NCI-H1105 (cell line): Measurements from ENCODE around the gene B3GLCT.
"Not testable (repeated sequence)": the region's sequence is repeated elsewhere in the genome, so short reads cannot be mapped to it uniquely, and the experiment has no call there.

Experiments used
- DNase-seq: peaks from one replicate; lab custom pipeline; 2025; lab: John Stamatoyannopoulos, UW

Gene B3GLCT

DNA sequence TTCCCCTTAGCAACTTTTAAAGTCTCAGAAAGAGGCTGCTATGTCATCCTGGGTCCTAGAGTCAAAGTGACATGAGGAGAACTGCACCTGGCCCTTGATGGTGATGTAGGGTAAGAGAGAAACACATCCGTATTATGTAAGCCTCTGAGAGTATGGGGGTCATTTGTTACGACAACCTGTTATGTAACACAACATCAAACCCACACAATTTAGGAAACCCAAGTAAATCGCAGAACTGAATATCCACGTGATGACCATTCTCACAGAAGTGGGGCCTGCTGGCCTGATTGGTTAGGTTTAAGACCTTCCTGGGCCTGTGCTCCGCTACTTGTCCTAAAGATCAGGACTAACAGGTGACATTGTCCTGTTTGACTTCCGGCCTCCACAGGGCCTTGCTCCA is 15.3 kb upstream of the B3GLCT start:
- DNase-seq = no peak

DNA sequence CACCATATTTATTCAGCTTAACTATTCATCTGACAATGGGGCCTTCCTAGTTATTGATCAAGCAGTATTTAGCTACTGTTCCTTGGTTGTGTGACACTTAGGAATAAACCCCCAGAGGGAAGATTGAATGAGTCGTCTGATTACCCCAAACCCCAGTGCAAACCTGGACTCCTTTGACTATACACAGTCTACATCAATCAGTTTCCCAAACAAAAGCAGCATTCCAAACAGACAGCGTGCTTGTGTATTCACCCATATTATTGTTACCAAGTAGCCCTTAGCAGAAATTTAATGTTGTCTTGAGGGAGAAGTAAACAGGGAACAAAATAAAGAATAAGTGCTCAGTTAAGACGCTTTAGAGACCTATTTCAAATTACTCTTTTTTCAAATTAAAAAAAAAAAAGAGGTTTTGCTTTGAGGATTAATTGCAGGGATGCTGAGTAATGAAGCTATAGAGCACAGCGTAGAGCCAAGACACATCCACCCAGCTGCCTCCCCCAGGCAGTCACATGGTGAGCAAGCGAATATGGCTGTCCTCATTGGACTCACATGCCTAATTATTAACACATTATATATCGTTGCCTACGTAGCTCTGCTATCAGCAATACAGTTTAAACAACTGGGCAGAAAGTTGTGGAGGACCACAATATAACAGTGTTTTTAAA is 14.7 kb upstream of the B3GLCT start:
- no peak for DNase-seq

DNA sequence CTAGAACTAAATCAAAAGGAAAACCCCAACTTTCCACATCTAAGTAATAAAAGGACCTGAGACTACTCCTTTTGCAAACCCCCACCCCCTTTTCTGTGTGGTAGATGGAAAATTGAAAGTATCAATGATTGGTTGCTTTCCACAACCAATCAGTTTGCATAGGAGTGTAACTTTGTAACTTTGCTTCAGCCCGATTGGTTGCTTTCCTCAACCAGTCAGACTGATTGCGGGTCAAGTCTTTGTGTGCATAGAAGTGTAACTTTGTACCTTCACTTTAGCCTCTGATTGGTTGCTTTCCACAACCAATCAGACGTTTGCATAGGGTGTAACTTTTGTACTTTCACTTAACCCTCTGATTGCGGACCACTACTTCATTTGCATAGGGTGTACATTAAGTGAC is 8.0 kb upstream of the B3GLCT start:
- no peak for DNase-seq

DNA sequence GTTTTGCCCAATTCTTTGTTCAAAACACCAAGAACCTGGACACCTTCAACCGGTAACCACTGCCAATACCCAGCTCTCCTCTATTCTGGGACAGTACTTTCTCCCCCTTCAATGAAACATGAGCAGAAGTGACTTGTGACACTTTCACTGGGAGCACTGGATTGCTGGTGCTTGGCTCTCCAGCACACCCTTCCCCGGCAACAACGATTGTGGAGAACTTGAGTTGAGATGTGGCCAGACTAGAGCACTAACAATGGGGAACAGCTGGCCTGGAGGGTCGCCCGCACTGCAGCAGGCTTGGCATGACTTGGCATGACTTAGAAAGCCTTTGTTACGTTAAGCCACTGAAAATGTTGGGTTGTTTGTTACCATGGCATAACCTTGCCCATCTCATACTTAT is 7.5 kb upstream of the B3GLCT start:
- DNase-seq = no peak

DNA sequence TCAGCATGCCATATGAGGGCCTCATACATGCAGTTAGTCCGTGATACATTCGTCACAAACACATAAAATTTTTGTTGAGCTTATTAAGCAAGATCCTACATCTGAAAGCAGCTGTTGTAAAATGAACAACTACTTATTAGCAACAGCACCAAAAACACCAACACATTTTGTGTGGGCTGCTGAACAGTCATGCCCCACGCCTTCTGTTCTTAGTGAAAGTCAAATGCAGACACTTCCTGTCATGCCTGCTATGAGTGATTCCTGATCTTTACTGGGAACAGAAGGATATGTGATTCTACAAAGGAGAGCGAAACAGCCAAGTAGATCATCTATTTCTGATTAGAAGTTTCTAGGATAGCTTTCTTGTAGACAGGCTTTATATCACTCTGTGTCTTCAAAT is 4.2 kb upstream of the B3GLCT start:
- DNase-seq = no peak

DNA sequence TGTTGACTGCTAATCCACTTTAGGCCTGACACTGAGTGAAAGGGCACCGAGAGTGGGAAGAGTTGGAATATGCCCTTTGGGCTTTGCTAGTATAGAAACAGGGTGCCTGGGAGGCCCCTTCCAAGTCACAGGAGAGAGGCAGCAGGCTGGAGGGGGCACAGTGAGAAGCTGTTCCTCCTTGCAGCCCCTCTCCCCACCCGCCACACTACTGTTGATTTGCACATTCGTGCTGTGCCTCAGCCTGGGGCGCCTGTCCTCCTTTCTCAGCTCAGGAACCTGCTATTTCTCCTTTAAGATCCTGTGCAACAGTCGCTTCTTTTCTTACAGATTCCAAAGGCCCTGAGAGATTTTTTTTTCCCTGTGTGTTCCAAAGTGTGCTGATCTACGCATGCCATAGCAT is 2.8 kb upstream of the B3GLCT start:
- DNase-seq = no peak

DNA sequence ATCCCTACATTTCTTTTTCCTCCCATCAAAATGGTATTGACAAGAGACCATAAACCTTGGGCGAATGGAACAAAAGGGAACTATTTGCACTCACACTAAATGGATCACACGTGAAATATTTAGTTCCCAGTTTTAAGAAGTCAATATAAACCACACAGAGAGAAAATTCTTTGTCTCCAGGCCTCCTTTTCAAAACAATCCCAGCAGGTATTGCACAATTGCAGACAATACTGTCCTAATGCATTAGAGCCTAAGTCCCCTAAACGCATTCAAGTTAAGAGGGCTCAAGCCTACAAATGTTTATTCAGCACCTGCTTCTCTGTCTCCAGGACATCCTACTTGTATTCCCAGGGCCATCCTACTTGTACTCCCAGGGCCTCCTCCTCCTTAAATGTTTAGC is 1.3 kb upstream of the B3GLCT start:
- no peak for DNase-seq

DNA sequence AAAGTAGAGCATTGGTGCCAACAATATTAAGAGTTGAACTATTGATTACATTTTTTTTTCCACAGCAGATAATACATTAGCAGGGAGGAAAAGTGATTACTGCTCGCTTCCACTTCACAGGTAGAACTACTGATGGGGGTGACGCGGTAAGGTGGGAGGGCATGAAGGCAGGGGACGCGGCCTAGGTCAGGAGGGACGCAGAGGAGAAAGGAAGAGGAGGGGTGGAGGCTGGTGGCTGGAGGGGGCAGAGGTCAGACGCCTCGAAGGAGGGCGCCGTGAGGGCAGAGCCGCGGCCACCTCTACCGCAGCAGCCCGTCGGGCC is 287 bp upstream of the B3GLCT start:
- DNase-seq = no peak

DNA sequence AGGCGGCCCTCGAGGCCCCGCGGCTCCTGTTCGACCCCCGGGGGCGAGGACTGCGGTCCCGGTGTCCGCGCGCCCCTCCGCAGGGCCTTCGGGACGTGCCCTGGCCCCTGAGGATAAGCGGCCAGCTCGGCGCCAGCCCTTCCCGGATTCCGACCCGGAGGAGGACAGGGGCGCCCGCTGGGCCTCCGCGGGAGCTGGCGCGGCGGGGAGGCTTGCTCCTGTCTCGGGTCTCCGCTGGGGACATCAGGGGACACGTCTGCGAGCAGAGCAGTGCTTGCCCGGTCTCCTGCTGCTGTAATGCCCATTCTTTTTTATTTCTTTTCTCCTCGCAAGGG is 829 bp downstream of the B3GLCT start:
- no peak for DNase-seq

DNA sequence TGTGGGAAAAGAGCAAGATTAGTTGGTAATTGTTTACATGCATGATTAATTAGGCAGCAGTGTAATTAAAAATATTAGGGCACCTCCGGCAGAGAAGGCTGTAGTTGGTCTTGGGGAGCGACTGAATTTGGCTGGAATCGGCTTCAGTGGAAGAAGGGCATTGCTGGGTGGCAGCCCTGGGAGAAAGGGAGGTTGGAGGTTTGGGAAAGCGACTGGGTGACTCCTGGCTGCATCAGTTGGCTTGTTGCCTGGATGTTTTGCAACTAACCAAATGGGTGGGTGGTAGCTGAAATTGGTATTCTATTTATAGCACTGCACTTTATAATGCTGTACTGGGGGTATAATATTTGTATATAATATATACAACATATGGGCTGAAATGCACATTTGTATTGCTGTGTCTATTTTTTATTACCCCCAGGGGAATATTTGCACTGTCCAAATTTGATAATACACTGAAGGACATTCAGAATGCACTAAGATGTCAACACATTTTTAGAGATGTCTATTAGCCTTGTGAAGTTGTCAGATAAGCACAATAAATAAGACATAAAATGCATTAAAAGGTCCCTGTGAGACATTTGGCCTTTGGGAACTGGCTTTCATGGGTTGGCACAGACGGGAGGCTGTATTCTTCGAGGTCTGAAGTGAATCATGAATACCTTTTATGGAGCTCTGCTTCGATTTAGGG is 1.7 kb downstream of the B3GLCT start:
- no peak for DNase-seq

DNA sequence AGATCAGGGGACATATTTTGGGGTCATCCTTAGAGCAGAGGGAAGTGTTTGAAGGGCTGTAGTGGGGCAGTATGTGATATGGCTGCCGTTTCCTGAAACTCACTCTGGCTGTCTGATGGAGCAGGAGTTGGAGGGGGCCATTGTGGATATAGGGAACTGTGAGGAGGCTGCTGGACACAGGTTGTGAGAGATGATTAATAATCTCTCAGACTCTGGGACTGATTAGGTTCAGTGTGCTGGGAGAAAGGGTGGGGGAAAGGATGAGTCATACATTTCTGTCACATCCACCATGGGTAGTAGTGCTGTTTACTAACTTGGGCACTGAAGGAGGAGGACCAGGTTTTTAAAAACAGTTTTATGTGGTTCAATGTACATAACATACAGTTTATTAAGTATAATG is 4.8 kb downstream of the B3GLCT start:
- DNase-seq = no peak

DNA sequence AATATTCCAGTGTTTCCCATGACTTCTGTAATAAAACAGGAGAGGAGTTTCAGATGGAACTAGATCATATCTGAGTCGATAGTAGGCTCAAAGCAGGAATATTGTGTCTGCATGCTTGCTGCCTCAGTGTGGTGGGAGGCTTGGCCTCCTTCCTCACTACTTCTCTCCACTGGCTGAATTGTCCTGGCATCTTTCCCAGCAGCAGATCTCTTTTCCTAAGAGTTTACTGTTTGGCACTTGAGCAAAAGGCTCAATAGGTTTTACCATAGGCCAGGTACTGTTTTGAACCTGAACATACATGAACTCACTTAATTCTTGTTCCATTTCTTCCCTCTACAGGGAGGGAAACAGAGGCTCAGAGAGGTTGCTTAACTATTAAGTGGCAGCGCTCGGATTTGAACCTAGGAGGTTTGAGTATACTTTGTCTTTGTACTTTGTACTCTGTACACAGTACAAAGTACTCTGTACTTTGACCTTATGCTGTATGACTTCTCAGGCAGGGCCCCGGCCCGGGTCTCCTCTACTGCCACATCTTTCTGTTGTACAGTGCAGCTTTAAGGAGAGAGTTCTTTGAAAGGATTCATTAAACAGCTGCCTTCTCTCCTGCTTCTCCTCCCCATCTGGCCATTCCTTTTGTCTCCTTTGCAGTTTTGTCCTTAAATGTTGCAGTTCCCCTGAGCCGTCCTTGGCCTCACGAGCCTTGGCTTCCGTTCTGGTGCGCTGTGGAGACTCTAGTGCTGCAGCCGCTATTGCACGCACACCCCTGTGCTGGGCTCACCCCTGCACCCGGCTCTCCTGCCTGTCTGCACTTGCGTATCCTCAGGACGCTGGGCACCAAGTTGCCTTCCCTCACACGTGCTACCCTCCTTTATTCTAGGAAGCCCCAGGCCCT is 8.1 kb downstream of the B3GLCT start:
- DNase-seq = peak; percentile 44

DNA sequence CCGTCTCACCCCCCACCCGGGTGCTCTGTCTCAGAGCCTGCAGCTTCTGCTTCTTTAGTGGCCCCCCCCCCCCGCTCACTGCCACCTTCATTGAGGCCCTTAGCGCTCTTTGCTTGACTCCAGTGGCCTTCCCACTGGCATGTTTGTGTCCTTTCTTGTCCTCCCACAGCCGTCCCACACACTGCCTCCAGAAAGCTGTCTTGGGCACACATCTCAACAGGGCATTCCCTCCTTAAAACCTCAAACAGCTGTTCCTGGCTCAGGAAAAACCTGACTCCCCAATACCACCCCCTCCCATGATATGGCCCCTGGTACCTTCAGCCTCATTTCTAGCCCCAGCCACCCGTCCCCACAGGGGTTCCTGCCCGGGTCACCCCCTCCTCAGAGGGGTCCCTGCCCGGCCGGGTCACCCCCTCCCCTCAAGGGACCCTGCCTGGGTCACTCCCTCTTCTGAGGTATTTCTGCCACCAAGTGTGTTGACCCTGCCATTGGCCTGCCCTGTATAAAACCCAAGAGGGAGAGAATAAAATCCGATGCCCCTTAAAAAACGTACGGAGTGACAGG is 8.9 kb downstream of the B3GLCT start:
- no peak for DNase-seq

DNA sequence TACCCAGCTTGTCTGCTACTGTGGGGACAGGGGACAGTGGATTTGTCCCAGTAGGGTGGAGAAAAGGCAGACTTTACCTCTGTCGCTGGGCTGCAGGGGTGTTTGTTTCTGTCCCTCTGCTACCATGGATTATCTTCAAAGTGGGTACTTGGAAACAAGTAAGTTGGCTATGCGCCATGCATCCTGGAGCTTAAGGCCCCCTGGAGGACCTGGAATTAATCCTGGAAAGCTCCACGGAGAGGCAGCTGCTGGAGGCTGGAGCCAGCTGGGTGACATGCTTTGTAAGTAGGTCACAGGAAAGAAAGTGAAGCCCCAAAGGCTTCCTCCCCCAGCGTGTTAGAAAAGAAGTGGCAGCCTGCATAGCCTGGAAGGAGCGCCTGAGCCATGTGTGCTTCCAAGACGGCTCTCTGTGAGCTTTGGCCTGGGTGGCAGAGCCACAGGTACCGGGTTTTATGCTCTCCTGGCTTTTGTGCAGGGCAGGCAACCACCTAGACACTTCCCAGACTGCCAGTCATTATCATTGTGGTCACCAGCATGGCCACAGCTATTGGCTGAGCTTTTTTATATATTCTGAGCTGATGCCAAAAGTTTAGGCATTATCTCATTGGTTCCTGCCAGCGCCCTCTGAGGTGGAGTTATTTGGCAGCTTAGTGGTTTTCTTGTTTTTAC is 9.5 kb downstream of the B3GLCT start:
- DNase-seq = peak; percentile 82

DNA sequence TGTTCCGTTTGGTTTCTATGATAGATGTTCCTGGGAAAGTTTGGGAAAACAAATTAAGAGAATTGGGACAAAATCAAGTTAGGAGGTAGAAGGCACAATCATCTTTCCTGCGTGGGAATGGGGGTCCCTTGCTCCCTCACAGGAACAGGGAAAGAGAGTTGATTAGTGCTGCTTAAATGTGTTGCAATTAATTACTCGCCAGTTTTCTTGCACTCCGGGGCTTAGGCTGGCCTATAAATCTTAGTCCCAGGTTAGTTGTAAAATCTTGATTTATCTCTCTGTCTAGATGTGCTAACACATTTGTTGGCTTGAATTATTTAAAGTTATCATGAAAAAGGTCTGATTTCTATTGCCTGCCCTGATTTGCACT is 10.1 kb downstream of the B3GLCT start:
- DNase-seq = no peak

DNA sequence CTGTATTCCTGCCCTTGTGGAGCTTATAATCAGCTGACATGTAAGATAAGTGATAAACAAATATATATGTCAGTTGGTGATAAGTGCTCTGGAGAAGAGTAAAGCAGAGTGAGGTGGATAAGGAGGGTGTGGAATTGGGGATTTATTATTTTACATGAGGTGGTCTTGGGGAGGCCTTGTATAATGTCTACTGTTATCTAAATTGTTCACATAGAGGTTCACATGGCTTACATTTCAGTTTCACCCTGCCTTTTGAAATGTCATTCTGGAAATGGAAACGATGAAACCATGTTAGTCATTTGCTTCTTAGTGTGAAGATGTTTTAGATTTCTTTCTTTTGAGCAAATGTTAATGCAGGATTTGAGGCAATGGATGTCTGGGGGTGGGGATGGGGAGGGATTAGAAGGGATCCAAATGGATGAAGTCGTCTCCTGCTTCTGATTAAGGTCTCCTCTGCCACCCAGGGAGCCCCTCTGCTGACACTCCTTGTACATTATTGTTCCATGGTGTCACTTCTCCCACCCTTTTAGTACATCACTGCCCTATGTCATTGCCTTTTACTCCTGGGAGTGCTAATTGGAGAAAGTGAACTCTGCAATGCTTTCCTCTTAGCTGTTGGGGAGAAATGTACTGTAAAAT is 14.0 kb downstream of the B3GLCT start:
- DNase-seq = no peak

DNA sequence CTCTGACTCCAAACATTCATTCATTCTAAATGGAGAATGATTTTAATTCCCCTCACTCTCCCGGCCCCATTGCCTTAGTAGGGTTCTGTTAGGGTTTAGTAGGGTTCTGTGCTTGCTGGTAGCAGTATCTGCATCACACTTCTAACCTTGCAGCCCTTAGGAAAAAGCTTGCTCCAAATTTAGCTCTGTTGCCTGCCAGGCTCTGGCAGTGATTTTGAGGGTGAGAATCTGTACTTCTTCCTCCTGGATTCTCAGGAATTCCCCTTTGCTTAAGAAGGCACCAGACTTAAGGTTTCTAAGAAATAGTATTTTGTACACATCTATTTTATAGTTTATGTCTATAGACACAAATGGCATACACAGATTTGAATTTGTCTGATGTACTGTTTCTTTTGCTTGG is 14.7 kb downstream of the B3GLCT start:
- no peak for DNase-seq

DNA sequence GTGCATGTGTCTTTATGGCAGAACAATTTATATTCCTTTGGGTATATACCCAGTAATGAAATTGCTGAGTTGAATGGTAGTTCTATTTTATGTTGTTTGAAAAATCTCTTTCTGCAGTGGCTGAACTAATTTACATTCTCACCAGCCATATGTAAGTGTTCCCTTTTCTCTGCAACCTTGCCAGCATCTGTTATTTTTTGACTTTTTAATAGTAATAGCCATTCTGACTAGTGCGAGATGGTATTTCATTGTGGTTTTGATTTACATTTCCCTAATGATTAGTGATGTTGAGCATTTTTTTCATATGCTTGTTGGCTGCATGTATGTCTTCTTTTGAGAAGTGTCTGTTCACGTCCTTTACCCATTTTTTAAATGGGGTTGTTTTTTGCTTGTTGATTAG is 17.1 kb downstream of the B3GLCT start:
- not testable (repeated sequence) for DNase-seq

DNA sequence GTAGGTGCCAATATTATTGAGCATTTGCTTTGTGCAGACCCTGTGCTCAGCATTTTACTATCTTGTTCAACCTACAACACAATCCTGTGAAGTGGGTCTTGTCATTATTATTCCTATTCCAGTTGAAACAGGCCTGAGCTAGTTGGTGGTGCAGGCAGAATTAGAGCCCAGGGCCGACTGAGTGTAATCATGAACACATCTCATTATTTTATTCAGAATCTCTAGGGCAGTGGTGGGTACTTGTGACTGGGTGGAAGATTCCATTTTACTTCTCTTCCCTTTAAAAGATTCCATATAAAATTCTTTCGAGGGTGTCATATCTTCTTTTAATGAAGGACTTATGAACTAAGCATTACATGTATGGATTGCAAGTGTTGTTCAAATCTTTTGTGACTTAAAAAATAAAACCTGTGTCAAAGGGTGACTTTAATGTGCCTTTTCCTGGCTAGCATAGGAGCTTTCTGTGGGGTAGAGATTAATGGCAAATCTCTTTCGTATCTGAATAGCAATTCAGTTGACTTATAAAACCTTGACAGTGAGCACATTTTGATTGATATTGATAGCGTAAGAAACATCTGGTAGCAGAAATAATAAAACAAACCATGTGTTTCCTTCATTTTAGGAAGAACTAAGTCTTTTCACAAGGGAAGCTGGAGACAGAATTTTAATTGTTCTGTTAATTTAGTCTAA is 20.3 kb downstream of the B3GLCT start:
- no peak for DNase-seq

DNA sequence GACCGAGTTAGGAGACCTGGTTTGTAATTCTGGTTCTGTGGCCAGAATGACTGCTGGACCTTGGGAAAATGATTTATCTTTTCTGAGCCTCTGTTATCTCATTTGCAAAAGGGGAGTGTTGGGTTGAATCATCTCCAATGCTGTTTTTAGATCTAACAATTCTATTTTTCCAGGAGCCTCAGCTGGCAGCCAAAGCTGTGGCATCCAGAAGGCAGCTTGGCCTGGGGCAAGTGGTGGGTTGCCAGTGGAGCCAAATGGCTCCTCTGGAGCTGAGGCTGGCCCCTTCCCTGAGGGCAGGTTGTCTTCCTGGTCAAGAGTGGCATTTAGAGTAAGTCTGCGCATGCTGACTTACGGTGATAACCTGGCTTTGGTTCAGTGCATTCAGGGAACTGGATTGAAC is 21.3 kb downstream of the B3GLCT start:
- DNase-seq = no peak

DNA sequence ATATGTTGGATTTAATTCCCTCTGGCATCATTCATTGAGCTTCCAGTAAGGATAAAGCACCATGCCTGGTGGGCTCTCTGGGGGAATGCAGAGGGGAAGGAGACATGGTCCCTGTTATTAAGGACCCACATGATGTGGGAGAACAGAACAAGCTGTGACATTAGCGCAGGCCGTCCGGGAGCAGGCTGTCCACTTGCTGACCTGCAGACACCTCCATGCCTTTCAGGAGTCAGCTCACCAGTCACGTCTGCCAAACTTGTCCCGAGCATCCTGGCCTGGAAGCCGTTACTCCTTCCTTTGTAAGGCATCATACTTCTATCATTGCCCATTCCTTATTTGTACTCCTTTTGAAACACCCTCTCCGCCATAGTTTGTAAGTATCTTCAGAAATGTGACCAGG is 23.4 kb downstream of the B3GLCT start:
- DNase-seq = no peak
